ENCODE data around the gene MMD2.

MMD2 gene

GRCh38 chr7:4871056-4871680 lies 87.8 kb downstream of the MMD2 start:
- DNase-seq (ENCODE audit: low spot score): no peak

GRCh38 chr7:4868493-4868892 lies 90.5 kb downstream of the MMD2 start:
- DNase-seq (ENCODE audit: low spot score): no peak

GRCh38 chr7:4866528-4867496 lies 92.2 kb downstream of the MMD2 start:
- DNase-seq (ENCODE audit: low spot score): peak; percentile 76

GRCh38 chr7:4862156-4862555 lies 96.8 kb downstream of the MMD2 start:
- no peak for DNase-seq (ENCODE audit: low spot score)

GRCh38 chr7:4861673-4862072 lies 97.3 kb downstream of the MMD2 start, which contains the start of gene PAPOLB:
Gene PAPOLB, minus strand, starts transcription at chr7:4862030. Its CDS starts 220 bp downstream, at chr7:4861810.
- no peak for DNase-seq (ENCODE audit: low spot score)

- no peak for DNase-seq (ENCODE audit: low spot score)
Measured at GRCh38 chr7:4861227-4861626, 97.8 kb downstream of the MMD2 start.

GRCh38 chr7:4857189-4857588 lies 101.8 kb downstream of the MMD2 start:
- DNase-seq (ENCODE audit: low spot score): no peak

- peak; percentile 78 for DNase-seq (ENCODE audit: low spot score)
Measured at GRCh38 chr7:4856336-4857057, 102.5 kb downstream of the MMD2 start.

Small RNA genes lying within 50 kb of the gene (small RNA-seq; reads per million reads assigned to genes)
- gene AC092032.1: 0 reads per million in 2 experiments

All from SK-N-DZ (cell line).